ENCODE results near the gene CRB1. TPM values are rescaled to one million over a fixed set of nuclear protein-coding genes. Genes with fewer than 3 reads are reported as not detected.

CRB1 gene
- total RNA-seq, 1 experiment from 2014 or later = 0.08 TPM

DNA sequence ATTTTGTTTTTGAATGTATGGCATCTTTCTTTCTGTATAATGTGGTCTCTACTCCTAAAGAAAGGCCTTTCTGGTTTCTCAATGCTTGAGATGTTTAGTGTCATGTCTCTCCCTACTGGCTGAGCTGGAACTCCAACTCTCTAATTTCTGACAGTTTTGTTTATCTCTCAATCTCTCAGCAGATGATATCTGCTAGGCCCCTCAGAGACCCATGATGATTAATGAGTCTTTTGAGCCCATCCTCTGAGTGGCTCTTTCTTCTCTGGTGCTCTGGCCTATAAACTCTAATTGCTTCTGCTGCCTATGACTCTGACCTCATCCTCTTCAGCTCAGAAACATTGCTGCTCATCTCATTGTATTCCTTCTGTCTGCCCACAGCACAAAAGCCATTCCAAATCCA lies 46.6 kb downstream of the CRB1 start:
- no peak for DNase-seq
- no peaks in the 10 kb centered on the region for H3K4me1 ChIP-seq
- H3K36me3 ChIP-seq = no peaks in the 10 kb centered on the region
- H3K27ac ChIP-seq = no peak overlapping the region
- H3K4me3 ChIP-seq = no peak overlapping the region
- no peaks in the 10 kb centered on the region for H3K9me3 ChIP-seq (replicated peaks)
- H3K27me3 ChIP-seq = no peaks in the 10 kb centered on the region

DNA sequence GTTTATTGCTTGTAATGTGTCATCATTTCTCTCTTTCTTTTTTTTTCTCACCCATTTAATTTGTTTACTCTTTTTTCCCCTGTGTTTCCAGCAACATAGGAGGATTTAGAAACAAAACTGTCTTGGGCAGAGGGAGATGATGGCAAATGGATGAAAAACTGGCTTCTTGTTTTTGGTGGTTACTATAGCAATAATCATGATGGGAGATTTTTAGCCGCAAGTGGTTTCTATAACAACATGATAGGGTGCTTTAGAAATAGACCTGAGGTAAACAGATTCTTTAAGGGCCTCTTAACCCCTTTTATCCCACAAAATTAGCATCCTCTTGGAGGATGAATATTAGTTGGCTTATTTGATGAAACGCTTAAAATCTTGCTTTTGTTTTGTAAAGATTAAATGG lies 51.6 kb downstream of the CRB1 start:
- no peaks in the 10 kb centered on the region for H3K4me1 ChIP-seq
- no peaks in the 10 kb centered on the region for H3K36me3 ChIP-seq
- H3K27me3 ChIP-seq = no peaks in the 10 kb centered on the region
- DNase-seq = no peak
- no peaks in the 10 kb centered on the region for H3K9me3 ChIP-seq (replicated peaks)
- H3K4me3 ChIP-seq = no peak overlapping the region
- H3K27ac ChIP-seq = no peak overlapping the region

DNA sequence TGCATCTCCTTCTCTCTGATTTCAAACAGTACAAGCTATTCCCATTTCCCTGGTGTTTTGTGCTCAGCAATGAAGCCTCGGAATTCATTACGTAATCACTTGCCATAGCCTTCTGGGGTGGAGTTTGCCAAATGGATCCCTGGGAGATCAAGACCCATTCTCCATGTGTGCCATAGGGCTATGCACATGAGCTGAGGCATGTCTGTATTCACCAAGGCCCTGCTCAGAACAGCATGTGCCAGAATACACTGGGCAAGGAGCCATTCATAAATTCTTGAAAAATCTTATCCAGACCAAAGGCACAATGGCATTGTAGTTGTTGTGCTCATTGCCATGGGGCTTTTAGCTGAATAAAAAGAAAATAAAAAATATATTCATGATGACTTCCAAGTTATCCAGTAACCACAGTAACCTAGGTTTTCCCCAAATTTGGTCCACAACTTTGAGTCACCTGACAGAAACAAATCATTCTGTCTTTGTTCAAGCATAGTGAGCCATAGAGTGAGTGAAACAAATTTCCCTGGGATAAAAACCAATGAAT lies 53.0 kb downstream of the CRB1 start:
- no peaks in the 10 kb centered on the region for H3K4me1 ChIP-seq
- DNase-seq = no peak
- no peak overlapping the region for H3K27ac ChIP-seq
- H3K27me3 ChIP-seq = no peaks in the 10 kb centered on the region
- H3K4me3 ChIP-seq = no peak overlapping the region
- no peaks in the 10 kb centered on the region for H3K36me3 ChIP-seq
- H3K9me3 ChIP-seq (replicated peaks) = no peaks in the 10 kb centered on the region

DNA sequence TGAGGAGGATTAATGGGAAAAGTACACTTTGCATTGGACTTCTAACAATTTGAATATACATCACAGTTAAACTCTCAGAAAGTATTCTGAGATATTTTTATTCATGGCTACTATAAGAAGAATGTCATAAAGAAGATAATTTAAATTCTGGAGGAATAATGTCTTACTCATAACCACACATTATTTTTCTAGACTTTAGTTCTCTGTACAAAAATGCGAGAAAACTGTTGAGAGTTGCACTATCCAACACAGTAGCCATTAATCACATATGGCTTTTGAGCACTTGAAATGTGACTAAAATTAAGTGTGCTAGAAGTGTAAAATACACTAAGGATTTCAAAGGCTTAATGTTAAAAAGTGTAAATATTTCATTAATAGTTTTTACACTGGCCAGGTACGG lies 53.8 kb downstream of the CRB1 start:
- Histone ChIP-seq H3K36me3 (no peaks in the 10 kb centered on the region), H3K9me3 (replicated peaks) (no peaks in the 10 kb centered on the region), H3K27ac (no peak overlapping the region), H3K4me1 (no peaks in the 10 kb centered on the region), H3K4me3 (no peak overlapping the region), H3K27me3 (no peaks in the 10 kb centered on the region)
- DNase-seq = no peak

DNA sequence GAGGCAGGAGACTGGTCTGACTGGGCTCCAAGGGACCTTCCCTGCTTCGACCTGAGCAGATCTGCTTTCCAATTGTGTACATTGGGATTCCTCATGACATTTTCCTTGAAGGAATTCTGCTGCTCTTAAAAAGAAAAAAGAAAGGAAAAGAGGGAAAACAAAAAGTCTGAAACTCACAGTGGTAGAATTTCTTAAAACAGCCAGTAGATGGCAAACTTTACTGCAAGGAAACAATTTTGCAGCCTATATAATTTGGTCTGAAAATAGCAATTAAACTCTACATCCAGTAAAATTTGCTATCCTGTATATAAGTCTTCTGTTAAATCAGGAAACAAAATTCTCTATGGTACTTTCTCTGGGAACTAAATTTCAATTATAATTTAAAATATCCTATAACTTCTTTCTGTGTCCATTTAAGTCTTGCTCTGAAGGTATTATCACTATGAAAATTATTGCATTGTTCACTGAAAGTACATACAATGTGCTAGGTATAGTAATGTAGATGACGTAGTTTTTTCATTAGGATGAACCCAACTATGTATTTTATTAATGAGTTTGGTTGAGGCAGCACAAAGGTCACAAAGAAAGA lies 59.8 kb downstream of the CRB1 start:
- H3K27ac ChIP-seq = no peak overlapping the region
- DNase-seq = peak in 1 of 2 experiments; percentile 5

DNA sequence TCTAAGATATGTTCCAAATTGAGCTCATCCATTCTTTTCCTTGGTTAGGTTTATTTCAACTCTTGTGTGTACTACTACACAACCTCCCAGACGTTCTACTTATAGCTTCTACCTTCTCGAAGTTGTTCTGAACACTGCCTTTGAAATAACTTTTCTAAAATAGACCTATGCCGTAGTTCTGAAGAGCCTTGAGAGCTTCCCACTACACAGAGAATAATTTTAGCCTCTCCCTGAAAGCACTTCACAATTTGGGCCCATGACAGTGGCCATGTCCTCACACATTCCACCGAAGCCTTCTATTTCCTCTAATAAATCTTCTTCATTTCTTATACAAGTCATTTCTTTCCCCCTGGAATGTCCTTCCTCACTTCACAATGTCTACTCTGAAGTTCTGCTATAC lies 62.2 kb downstream of the CRB1 start:
- no peak overlapping the region for H3K4me3 ChIP-seq
- H3K27me3 ChIP-seq = no peaks in the 10 kb centered on the region
- H3K27ac ChIP-seq = no peak overlapping the region
- DNase-seq = no peak
- H3K4me1 ChIP-seq = no peaks in the 10 kb centered on the region
- H3K36me3 ChIP-seq = no peaks in the 10 kb centered on the region
- no peaks in the 10 kb centered on the region for H3K9me3 ChIP-seq (replicated peaks)

More for the DNA sequence above, 59.8 kb downstream of the CRB1 start:
- Histone ChIP-seq H3K4me3 (no peak overlapping the region), H3K27me3 (no peaks in the 10 kb centered on the region), H3K36me3 (no peaks in the 10 kb centered on the region), H3K4me1 (no peaks in the 10 kb centered on the region), H3K9me3 (replicated peaks) (no peaks in the 10 kb centered on the region)

DNA sequence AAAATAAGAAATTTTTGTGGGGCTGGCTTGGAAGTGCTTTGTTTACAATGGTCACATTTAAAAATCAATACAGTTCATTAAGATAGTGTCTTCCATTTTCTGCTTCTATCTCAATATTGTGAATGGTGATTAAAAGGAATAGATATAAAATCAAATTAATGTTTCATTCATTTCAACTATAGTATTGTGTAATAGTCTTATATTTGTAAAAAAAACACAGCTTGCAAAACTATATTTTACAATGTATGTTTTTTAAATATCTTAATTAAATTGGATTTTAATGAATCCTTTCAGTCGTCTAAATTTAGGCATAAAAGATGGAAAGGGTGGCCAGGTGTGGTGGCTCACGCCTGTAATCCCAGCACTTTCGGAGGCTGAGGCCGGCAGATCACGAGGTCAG lies 63.5 kb downstream of the CRB1 start:
- no peaks in the 10 kb centered on the region for H3K4me1 ChIP-seq
- no peaks in the 10 kb centered on the region for H3K36me3 ChIP-seq
- H3K9me3 ChIP-seq (replicated peaks) = no peaks in the 10 kb centered on the region
- no peak overlapping the region for H3K4me3 ChIP-seq
- H3K27ac ChIP-seq = no peak overlapping the region
- no peak for DNase-seq
- H3K27me3 ChIP-seq = no peaks in the 10 kb centered on the region

DNA sequence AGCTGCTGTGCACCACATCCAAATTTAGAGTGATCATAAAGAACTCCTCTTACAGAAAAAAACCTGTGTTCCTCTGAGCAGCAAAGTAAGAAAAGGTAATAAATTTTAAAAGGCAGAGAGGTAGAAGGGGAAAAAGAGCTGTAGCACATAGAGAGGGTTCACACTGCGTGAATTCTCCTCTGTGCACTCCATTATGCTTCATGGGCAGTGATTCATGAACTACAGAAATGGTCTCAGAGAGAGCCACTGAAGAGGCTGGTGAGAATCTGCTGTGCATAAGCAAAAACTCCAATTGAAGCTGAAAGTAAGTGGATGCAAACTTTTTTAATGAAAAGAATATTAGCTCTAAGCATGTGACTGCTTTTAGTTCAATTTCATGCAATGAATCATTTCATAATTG lies 65.0 kb downstream of the CRB1 start:
- Histone ChIP-seq H3K4me3 (no peak overlapping the region), H3K4me1 (no peaks in the 10 kb centered on the region), H3K27me3 (no peaks in the 10 kb centered on the region), H3K27ac (no peak overlapping the region), H3K36me3 (no peaks in the 10 kb centered on the region), H3K9me3 (replicated peaks) (no peaks in the 10 kb centered on the region)
- no peak for DNase-seq

DNA sequence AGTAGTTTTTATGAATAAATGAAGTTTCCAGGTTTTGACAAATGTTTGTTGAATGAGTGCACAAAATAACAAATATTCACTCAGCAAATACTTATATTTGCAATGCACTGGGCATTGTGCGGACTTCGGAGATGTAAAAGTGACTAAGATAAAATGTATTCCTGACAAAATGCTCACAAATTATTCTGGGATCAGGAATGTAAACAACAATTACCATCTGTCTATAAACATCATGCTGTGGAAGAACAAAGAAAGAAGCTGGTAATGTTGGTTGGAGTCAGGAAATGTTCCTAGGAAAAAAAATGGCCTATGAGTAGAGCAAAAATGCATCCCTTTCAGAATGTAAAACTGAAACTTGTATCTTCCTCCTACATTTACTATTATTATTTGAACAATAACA lies 68.5 kb downstream of the CRB1 start:
- H3K27me3 ChIP-seq = no peaks in the 10 kb centered on the region
- no peaks in the 10 kb centered on the region for H3K4me1 ChIP-seq
- H3K9me3 ChIP-seq (replicated peaks) = no peaks in the 10 kb centered on the region
- DNase-seq = no peak
- H3K4me3 ChIP-seq = no peak overlapping the region
- H3K36me3 ChIP-seq = no peaks in the 10 kb centered on the region
- no peak overlapping the region for H3K27ac ChIP-seq

DNA sequence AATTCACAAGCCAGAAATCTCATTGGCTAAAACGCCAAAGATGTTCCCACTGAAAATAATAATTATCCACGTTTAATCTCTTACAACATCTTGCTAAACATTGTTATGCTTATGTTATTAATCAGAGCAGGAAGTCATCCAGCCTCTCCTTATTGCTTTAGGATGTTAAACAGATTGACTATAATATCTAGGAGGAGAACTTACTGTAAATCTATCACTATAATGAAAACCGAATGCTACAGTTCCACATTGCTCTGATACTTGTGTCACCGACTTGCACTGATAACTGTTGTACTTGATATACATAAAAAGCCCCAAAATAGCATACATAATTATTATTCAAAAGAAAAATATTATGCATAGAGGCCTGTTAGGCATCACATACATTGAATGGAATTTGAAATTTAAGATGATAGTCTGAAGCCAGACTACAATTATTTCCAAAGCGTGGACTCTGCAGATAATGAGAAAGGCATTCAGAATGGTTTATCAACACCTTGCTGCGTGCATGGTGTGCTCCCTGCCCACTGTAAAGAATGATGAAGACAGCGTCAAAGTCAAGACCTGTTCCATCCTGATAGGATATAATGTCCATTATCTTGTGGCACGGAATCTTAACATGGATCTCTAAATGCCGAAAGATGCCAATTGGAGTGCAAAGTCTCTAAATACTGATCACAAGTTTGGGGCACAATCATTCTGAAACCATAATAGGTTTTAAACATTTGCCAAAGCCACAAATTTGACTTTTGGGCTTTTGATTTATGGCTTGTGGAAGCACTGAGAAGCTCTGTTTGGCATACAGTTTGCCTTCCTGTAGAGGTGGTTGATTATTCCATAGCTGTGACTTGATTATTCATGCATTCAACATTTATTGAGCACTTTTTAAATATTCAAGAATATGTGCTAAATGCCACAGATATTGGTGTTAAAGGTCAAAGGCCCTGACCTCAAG lies 71.3 kb downstream of the CRB1 start:
- Histone ChIP-seq H3K27me3 (no peaks in the 10 kb centered on the region), H3K27ac (no peak overlapping the region)
- no peak for DNase-seq

DNA sequence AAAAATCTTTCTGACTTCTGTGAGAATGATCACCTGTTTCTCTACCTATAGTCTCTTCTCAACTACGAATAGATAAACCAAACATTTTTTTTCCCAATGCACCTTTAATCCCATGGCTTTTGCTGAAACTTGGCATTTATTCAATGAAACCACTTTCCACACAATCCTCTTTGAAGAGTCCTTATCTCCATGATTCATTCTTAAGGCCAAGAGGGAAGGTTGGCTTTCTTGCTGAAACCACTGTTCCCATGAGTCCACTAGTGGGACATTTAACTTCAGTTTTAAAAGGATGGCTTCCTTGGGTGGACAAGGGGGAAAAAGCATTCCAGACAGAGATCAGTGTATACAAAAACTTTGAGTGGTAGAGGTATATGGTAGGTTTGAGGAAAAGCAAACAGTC lies 73.6 kb downstream of the CRB1 start:
- Histone ChIP-seq H3K9me3 (replicated peaks) (no peaks in the 10 kb centered on the region), H3K27me3 (no peaks in the 10 kb centered on the region), H3K4me1 (0 out of 2 replicates have a peak, but pooled peaks cover 2% of the 10 kb centered on the region), H3K27ac (no peak overlapping the region), H3K4me3 (no peak overlapping the region), H3K36me3 (no peaks in the 10 kb centered on the region)
- DNase-seq = no peak

More for the DNA sequence above, 71.3 kb downstream of the CRB1 start:
- H3K4me3 ChIP-seq = no peak overlapping the region
- H3K9me3 ChIP-seq (replicated peaks) = no peaks in the 10 kb centered on the region
- no peaks in the 10 kb centered on the region for H3K36me3 ChIP-seq
- 0 out of 2 replicates have a peak, but pooled peaks cover 2% of the 10 kb centered on the region for H3K4me1 ChIP-seq

DNA sequence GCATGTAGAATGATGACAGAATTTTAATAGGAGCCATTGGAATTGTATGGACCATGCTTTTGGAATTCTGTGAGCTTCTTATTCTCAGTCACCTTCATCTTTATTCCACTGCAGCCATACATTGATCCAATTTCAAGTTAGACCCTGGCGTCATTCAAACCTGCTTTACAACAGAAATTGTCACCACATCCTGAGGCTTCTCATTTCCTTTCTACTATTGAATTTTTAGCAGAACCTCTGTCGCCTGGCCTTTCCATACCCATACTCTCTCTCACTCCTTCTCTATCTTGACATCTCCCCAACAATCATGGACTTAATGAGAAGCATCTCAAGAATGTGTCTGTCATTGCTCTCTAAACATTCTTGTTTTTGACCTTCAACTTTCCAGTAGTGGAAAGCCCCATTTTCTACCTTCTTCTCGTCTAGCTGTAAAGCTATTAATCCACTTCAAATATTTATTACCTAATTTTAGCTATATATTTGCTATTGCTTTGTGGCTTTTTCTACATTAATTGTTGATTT lies 74.1 kb downstream of the CRB1 start:
- H3K36me3 ChIP-seq = no peaks in the 10 kb centered on the region

DNA sequence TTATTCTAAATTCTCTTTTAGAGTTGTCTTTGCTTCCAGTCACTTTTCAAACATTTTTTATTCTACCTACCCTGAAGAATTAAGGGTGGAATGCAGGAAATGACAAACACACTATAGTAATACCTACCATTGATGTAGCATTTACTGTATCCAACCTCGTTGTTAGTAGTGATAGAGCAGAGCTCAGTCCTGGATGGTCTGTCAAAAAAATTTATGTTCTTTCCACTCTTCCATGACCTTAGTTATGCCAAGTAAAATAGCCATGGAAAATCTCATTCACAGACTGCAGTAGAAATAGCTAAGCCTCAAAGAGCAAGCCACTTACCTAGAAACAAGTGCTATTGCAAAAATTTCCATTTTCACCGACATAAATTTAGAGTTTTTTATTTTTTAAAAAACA lies 74.6 kb downstream of the CRB1 start:
- no peak for DNase-seq
- Histone ChIP-seq H3K4me3 (no peak overlapping the region), H3K36me3 (no peaks in the 10 kb centered on the region), H3K9me3 (replicated peaks) (no peaks in the 10 kb centered on the region), H3K27ac (no peak overlapping the region), H3K27me3 (no peaks in the 10 kb centered on the region), H3K4me1 (0 out of 2 replicates have a peak, but pooled peaks cover 2% of the 10 kb centered on the region)

More for the DNA sequence above, 74.1 kb downstream of the CRB1 start:
- no peak for DNase-seq
- no peak overlapping the region for H3K4me3 ChIP-seq
- H3K27me3 ChIP-seq = no peaks in the 10 kb centered on the region
- no peaks in the 10 kb centered on the region for H3K9me3 ChIP-seq (replicated peaks)
- H3K27ac ChIP-seq = no peak overlapping the region
- H3K4me1 ChIP-seq = 0 out of 2 replicates have a peak, but pooled peaks cover 2% of the 10 kb centered on the region

DNA sequence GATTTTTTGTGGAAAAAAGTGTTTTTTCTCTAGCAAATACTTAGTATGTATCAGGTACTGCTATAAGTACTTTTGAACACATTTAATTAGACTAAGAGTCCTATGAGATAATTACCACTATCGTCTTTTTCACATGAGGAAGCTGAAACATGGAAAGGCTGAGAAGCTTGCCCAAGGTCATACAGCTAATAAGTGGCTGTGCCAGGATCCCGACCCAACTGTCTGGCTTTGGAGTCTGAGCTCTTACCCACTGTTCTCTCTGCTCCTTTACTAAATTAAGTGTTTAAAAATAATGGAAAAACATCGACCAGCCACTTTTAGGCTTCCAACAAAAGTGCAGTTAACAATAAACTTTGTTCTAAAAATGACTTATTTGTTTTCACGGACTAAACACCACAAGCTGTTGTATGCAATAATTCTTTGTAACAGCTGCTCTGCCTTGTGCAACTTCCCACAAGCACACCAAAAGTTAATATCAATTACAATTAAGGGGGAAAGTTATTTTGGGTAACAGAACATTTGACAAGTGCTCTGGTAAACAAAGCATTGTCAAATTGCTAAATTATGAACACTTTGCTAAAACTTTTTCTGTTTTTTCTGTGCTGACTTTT lies 75.7 kb downstream of the CRB1 start:
- H3K9me3 ChIP-seq (replicated peaks) = no peaks in the 10 kb centered on the region
- H3K27ac ChIP-seq = no peak overlapping the region
- no peaks in the 10 kb centered on the region for H3K36me3 ChIP-seq
- H3K27me3 ChIP-seq = no peaks in the 10 kb centered on the region
- H3K4me3 ChIP-seq = no peak overlapping the region
- 0 out of 2 replicates have a peak, but pooled peaks cover 2% of the 10 kb centered on the region for H3K4me1 ChIP-seq
- DNase-seq = peak in 1 of 2 experiments; percentile 6

Data from SJCRH30 (cell line).